GM18519 (cell line): ENCODE results near the gene GSK3A.

Experiments used
- ATAC-seq: cut with Tn5 transposase; IDR thresholded peaks from one replicate; pipeline ENCODE4 v1.9.1; 2021; ENCODE audit warnings: mild to moderate bottlenecking, moderate library complexity; ENCODE audit not compliant: unreplicated experiment, low FRiP score

GSK3A gene

DNA sequence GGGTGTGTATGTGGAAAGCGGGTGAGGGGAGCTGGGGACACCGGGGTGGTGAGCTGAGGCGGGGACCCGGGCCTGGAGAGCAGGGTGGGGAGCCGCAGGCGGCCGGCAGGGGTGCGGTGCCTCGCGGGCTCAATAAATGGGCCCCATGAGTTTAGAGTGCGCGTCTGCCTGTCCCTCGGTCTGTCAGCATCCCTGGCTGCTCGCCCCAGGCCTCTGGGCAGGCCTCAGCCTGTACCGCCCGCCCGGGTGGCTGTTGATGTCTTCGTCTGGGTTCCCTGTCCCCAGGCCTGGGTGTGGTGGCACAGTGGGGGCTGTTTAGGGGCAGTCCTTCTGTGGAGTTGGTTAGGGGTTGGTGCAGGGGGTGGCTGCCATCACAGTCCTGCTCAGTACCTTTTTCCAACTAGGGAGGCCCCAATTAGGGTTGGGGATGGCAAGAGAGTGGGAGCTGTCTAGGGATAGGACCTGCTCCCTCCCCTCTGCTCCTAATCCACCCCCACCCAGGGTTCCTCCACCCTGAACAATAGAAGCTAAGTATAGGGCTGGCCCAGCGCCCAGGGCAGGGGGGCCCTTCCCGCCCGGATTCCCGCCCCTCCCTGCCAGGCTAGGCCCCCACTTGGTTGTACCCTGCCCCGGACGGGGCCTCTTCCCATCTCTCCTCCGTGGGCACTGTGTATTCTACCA is 38.9 kb upstream of the GSK3A start:
- ATAC-seq: no peak

DNA sequence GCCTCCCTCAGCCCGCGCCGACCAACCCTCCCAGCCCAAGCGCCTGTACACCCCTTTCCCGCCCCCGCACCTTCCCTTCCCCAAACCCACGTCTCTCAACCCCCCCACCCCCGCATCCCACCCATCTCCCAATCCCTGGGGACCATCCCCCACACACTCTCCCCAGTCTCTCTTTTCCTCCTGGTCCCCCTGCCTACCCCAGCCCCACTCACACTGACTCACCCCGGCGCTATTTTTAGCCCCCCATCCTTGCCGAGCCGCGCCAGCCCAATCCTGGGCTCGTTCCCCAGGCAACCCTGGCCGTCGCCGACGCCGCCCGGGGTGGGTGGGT is 38.4 kb upstream of the GSK3A start:
- no peak for ATAC-seq

DNA sequence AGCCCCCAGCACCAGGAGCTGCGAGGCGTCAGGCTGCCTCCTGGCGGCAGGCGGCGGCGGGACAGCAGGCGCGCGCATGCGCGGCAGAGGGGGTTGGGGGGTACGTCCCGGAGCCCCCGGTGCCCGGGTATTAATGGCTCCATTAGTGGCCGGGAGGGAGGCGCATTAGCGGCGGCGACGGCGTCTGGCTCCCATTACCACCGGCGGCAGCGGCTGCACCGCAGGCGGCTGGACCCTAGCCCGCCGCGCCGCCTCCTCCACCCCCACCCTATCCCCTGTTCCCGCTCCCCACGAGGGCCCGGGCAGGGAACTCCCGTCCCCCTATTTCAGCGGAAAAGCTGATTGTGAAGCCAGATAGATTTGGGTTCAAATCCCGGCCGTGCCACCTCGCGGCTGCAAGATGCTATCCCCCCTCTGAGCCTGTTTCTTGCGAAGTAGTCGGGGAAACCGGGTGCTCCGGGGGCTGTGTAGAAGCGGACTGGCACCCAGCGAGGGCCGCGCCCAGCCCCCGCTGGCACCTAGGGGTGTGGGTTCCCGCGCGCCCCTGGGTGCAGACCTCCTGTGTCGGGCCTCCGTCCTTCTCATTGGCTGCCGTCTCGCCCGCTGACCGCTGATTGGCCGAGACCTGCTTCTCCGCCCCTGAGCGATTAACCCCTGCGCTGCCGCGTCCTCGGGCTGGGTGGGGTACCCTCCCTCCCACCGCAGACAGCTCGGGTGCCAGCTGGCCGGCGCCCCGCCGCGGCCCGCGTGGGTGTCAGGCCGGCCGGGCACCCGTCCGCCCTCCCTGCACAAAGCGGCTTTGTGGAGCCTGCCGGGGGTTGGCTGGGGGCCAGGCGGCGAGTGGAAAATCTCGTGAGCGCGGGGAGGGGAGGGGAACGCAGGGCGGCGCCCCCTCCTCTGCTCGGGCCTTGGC is 37.8 kb upstream of the GSK3A start:
- ATAC-seq: no peak

DNA sequence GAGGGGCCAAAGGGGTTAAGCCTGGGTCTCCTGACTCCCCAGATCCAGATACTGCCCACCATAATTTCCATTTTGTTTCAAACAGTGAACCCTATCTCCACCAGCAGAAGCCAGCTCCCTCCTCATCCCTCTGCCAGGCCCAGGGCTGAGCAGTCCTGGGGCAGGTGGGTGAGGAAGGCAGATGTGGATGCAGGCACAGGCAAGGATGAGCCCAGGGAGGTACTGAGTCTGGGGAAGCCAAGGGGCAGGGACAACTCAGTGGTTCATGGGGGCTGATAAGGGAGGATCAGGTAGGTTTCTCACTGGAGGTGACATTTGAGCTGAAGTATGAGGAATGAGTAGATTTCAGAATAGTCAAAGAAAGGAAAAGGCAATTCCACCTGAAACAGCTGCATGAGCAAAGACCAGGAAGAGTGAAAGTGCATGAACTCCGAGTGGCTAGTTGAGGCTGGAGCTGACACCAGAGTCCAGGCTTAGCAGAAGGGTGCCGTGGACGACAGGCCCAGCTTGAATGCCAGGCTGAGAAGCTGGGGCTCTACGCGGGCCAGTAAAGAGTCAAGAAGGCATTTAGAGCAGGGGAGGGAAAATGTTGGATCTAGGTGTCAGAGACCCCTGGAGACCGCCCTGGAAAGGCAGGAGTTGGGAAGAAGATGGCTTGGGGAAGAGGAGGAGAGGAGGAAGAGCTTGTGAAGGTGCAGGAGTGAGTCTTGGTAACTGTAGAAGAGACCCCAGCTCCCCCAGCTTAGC is 36.9 kb upstream of the GSK3A start:
- ATAC-seq: no peak

DNA sequence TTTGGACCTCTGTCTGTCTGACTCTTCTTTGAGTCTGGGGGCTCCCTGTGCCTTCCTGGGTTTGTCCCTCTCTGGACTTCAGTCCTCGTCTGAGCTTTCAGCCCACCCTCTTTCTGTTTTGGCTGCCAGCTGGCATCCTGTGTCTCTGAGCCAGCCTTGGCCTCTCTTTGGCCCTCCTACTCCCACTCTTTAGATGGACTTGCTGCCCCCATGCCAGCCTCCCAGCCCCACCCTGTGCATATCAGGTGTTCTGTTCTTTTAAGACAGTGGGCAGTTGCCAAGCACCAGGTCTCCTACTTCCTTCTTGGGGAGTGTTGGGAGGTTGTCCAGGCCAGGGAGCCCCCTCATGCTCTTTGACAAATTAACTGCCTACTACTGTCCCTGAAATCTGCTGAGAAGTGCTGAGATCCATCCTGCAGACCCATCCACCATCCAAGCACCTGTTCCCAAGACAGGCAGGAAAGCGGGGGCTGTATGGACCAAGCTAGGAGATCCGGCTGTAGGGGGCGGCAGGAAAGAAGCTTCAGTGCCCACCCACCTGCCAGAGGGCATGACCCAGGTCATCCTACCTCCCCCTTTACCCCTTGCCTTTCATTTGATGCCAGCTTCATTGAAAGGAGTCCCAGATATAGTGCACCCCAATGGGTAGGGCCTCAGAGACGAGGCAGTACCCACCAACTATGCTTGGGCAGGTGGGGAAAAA is 36.2 kb upstream of the GSK3A start:
- ATAC-seq: no peak

DNA sequence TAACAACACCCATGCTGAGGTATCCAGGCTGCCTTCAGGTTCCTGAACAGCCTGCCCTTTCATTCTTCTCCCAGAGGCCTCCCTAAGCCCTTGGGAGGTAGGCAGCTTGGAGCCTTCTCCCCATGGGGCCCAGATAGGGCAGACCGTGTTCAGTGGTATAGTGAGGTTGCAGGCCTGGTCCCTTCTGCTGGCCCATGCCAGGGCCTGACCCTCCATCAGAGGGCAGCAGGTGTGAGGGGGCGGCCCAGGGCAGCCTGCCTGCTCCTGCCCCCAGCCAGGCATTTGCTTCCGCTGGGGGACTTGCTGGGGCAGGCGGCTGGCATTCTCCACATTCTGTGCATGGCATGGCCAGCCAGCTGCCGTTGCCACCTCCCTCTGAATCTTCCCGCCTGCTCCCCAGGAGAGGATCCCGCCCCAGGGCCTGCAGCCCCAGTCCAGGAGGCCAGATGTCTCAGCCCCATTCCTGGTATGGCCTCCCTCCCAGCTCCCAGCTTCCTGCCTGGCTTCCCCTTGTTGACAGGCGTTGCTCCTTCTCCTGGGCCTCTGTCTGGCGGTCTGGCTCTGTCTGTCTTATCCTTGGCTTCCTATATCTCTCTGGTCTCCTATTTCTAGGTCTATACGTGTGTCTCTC is 35.5 kb upstream of the GSK3A start:
- ATAC-seq: no peak

DNA sequence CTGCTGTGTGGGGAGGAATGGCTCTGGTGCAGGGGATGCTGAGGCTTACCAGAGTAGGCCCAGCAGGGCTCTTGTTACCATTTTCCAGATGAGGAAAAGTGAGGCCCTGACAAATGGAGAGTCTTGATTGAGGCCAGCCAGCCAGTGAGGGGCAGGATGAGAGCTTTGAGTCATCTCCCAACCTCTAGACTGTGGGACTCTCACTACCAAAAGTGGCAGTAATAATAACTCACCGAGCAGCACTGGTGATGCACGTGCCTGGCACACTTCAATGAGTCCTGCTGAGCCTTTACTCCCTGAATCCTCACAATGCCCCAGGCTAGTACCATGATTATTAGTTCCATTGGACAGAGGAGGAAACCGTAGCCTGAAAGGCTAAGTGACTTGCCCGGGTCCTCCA is 34.4 kb upstream of the GSK3A start:
- ATAC-seq: no peak

DNA sequence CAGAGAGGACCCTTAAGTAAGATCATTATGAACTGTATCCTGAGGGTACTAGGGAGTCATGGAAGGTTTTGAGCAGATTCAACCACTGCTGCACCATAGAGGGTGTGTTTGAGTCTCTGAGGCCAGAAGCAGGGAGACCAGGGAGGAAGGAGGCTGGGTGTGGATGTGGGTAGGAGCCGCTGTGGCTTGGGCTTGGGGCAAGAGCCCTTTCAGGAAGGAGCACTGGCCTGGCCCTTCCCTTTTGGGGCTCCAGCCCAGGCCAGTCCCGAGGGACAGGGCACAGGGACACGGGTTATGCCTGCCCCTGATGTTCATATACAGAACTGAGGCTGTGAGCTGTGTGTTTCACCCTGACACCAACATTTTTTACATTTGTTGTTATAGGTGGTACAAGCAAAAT is 33.9 kb upstream of the GSK3A start:
- no peak for ATAC-seq

DNA sequence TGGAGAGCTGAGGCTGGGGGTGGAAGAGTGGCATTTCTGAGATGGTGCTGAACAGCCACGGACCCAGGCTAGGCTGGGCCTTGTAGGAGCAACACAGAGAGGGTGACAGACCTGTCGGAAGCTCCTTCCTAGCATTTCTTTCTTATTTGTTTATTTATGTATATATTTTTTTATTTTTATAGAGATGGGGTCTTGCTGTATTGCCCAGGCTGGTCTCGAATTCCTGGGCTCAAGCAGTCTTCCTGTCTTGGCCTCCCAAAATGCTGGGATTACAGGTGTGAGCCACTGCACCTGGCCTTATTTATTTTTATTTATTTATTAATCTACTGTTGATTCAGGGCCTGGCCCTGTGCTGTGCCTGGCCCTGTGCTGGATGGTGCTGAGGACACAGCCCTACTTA is 33.1 kb upstream of the GSK3A start:
- ATAC-seq: no peak

DNA sequence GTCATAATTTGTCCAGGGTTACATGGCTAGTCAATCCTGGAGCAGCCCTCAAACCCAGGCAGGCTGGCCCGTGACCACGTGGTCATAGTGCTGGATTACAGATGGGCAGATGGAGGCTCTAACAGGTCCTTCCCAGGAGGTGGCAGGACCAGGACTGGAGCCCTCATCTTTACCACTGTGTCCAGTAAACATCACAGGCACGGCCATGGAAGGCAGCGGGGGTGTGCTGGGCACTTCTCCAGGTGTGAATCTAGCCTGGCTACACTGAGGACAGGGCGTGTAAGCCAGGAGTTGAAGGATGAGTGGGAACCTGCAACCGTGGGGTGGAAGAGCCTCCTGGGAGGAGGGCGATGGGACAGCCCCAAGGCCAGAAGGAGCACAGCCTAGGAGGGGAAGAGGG is 32.7 kb upstream of the GSK3A start:
- ATAC-seq: no peak

DNA sequence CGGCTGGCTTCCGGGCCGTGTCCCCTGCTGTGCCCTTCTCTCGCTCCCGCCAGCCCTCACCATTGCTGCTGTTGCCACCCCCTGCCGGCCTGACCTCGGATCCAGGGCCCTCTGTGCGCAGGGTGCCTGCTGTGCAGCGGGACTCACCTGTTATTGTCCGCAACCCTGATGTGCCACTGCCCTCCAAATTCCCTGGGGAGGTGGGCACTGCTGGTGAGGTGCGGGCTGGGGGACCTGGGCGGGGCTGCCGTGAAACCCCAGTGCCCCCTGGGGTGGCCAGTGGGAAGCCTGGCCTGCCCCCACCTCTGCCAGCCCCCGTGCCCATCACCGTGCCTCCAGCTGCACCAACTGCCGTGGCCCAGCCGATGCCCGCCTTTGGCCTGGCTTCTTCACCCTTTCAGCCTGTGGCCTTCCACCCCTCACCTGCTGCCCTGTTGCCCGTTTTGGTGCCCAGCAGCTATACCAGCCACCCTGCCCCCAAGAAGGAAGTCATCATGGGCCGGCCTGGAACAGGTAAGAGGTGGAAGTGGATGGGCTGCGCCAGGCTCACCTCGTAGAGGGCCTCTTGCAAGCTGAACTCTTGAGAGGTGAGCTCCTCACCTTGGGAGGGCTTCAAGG is 31.8 kb upstream of the GSK3A start:
- no peak for ATAC-seq

DNA sequence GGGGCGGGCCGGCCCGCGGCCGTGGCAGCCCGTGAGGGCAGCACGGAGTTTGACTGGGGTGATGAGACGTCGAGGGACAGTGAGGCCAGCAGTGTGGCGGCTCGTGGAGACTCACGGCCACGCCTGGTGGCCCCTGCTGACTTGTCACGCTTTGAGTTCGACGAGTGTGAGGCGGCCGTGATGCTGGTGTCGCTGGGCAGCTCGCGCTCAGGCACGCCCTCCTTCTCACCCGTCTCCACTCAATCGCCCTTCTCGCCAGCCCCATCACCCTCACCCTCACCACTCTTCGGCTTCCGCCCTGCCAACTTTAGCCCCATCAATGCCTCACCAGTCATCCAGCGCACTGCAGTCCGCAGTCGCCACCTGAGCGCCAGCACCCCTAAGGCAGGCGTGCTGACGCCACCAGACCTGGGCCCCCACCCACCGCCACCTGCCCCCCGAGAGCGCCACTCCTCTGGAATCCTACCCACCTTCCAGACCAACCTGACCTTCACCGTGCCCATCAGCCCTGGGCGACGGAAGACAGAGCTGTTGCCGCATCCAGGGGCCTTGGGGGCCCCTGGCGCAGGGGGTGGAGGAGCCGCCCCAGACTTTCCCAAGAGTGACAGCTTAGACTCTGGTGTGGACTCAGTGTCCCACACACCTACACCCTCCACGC is 31.1 kb upstream of the GSK3A start:
- ATAC-seq: no peak

DNA sequence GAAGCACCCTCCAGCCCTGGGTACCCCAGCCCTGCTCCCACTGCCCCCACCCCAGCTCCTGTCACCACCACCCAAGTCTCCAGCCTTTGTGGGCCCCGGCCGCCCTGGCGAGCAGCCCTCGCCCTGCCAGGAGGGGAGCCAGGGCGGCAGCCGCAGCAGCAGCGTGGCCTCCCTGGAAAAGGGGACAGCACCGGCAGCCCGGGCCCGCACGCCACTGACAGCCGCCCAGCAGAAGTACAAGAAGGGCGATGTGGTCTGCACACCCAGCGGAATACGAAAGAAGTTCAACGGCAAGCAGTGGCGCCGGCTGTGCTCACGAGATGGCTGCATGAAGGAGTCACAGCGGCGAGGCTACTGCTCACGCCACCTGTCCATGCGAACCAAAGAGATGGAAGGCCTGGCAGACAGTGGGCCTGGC is 30.6 kb upstream of the GSK3A start:
- ATAC-seq: no peak

DNA sequence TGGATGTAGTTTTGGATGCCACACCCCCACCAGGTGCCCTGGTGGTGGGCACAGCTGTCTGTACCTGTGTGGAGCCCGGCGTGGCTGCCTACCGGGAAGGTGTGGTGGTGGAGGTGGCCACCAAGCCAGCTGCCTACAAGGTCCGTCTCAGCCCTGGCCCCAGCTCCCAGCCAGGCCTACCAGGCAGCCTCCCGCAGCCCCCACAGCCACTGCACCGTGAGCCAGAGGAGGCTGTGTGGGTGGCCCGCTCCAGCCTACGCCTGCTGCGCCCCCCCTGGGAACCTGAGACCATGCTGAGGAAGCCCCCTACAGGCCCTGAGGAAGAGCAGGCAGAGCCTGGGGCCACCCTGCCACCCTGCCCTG is 30.1 kb upstream of the GSK3A start:
- ATAC-seq: no peak

DNA sequence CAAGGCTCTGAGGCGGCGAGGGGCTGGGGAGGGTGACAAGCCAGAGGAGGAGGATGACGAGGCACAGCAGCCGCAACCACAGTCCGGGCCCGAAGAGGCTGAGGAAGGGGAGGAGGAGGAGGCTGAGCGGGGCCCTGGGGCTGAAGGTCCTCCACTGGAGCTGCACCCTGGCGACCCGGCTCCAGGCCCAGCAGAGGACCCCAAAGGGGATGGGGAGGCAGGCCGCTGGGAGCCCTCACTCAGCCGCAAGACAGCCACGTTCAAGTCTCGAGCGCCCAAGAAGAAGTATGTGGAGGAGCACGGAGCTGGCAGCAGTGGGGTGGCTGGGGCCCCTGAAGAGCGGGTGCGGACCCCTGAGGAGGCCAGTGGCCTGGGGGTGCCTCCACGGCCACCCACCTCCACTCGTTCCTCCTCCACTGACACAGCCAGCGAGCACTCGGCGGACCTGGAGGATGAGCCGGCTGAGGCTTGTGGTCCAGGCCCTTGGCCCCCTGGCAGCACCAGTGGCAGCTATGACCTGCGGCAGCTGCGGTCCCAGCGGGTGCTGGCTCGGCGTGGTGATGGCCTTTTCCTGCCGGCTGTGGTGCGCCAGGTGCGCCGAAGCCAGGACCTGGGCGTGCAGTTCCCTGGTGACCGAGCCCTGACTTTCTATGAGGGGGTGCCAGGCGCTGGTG is 29.6 kb upstream of the GSK3A start:
- ATAC-seq: no peak

DNA sequence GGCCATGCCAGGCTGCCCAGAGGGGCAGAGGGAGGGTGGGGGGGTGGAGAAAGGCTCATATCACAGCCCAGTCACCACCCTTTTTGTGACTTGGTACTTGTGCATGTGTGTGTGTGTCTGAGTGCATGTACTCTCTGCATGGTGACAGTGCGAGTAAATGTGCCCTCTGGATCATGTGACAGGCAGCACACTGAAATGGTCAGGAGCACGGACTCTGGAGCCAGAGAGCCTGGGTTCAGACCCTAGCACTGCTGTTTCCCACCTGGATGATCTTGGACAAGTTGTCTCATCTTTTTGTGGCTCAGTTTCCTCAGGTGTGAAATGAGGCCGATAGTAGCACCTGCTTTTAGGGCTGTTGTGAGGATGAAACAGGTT is 28.6 kb upstream of the GSK3A start:
- ATAC-seq: no peak

DNA sequence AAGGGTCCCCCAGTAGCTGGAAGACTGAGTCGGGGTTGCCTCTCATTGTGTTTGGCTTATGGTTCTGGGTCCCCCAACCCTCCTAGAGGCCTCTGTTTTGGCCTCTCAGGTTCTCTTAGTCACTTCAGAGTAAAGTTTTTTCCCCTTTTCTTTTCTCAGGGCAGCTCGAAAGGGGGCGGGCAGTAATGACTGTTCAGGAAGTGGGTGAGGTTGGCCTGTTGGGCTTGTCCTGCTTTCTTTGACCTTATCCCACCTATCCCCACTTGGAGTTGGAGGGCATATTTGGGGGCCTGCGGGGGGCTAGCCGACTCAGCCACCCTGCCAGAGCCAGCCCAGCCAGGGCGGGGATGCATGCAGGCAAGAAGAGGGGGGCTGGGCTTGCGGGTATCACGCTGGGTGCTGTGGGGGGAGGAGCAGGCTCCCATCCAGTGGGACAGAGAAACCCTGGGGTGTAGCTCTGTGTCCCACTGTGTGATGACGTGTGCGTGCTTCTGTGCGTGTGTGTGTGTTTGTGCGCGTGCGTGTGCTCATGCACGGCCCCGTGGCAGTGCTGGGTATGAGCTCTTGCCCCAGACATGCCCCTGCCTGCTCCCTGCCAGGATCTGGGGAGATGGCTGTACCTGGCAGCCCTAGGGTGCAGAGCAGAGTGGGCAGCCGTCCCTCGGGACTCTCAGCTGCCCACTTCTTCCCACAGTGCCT is 28.1 kb upstream of the GSK3A start:
- ATAC-seq: no peak
